Naive thymus-derived CD4-positive, alpha-beta T cell (primary cell): ENCODE data around the gene MICU2. TPM values are rescaled to one million over a fixed set of nuclear protein-coding genes. Genes with fewer than 3 reads are reported as not detected.
"Not testable (repeated sequence)": the region's sequence is repeated elsewhere in the genome, so short reads cannot be mapped to it uniquely, and the experiment has no call there.

Experiments used
- ATAC-seq: fragments of 150-1000 bp; cut with Tn5 transposase; 2 replicates; pipeline ENCODE4 v1.10.0; 2021; ENCODE audit warnings: mild to moderate bottlenecking, moderate library complexity
- CTCF ChIA-PET: fragments of 350-600 bp; sonication (Branson Sonifier 250); formaldehyde crosslinking; loops from one replicate; lab custom pipeline; 2021; ENCODE audit warnings: antibody characterized with exemption; lab: Charles Lee
- POLR2A ChIA-PET: fragments of 350-600 bp; sonication (Branson Sonifier 250); formaldehyde crosslinking; loops from one replicate; lab custom pipeline; 2021; ENCODE audit warnings: antibody characterized with exemption, inconsistent platforms; lab: Charles Lee
- DNase-seq, 9 donors: peaks; one replicate each; pipeline versions ENCODE4 v3.0.0 to v3.0.0-alpha.2; 2020 to 2022; ENCODE audit warnings: mixed read lengths in 1 of 9
- H3K27ac ChIP-seq: one replicate; pipeline ENCODE4 v1.7.0; 2013; ENCODE audit warnings: mild to moderate bottlenecking, low read depth, low read length, moderate library complexity
- H3K27me3 ChIP-seq, 2 donors: one replicate each; pipeline ENCODE4 v1.7.0; 2013; ENCODE audit warnings: low read length in 2 of 2, mild to moderate bottlenecking in 2 of 2, moderate library complexity in 2 of 2; ENCODE audit not compliant: control insufficient read depth in 2 of 2, insufficient read depth in 2 of 2
- H3K36me3 ChIP-seq, 3 experiments: 1 replicate in 2 of 3; 2 replicates in 1 of 3; pipeline ENCODE4 v1.7.0; 2013; ENCODE audit warnings: low read length in 3 of 3, mild to moderate bottlenecking in 3 of 3, moderate library complexity in 1 of 3; ENCODE audit not compliant: insufficient read depth in 3 of 3, control insufficient read depth in 2 of 3
- H3K4me1 ChIP-seq, 2 donors: one replicate each; pipeline ENCODE4 v1.7.0; 2013; ENCODE audit warnings: low read length in 2 of 2, mild to moderate bottlenecking in 2 of 2, moderate library complexity in 1 of 2; ENCODE audit not compliant: control insufficient read depth in 2 of 2, insufficient read depth in 2 of 2
- H3K4me3 ChIP-seq: 2 replicates; pipeline ENCODE4 v1.7.0; 2013; ENCODE audit warnings: mild to moderate bottlenecking, low read length
- H3K9me3 ChIP-seq, 3 experiments: 1 replicate in 2 of 3; 2 replicates in 1 of 3; pipeline ENCODE4 v1.7.0; 2013; ENCODE audit warnings: low read length in 3 of 3; ENCODE audit not compliant: control insufficient read depth in 2 of 3
- H3K27ac Mint-ChIP-seq, 9 donors: one replicate each; pipeline ENCODE4 v1.8.0; 2020 to 2022; ENCODE audit warnings: mixed read lengths in 9 of 9, mild to moderate bottlenecking in 8 of 9, moderate library complexity in 5 of 9, inconsistent platforms in 2 of 9
- H3K27me3 Mint-ChIP-seq, 5 donors: one replicate each; pipeline ENCODE4 v1.8.0; 2021 to 2022; ENCODE audit warnings: mixed read lengths in 5 of 5, mild to moderate bottlenecking in 1 of 5
- H3K36me3 Mint-ChIP-seq, 5 donors: one replicate each; pipeline ENCODE4 v1.8.0; 2020 to 2022; ENCODE audit warnings: mixed read lengths in 5 of 5, mild to moderate bottlenecking in 3 of 5, inconsistent platforms in 1 of 5
- H3K4me1 Mint-ChIP-seq, 7 donors: one replicate each; pipeline ENCODE4 v1.8.0; 2020 to 2022; ENCODE audit warnings: mixed read lengths in 7 of 7, mild to moderate bottlenecking in 3 of 7, inconsistent platforms in 1 of 7
- H3K4me3 Mint-ChIP-seq, 10 donors: one replicate each; pipeline ENCODE4 v1.8.0; 2020 to 2022; ENCODE audit warnings: mild to moderate bottlenecking in 10 of 10, mixed read lengths in 10 of 10, moderate library complexity in 6 of 10, inconsistent platforms in 2 of 10
- H3K9me3 Mint-ChIP-seq, 11 donors: one replicate each; pipeline ENCODE4 v1.8.0; 2020 to 2022; ENCODE audit warnings: mixed read lengths in 11 of 11, mild to moderate bottlenecking in 4 of 11, inconsistent platforms in 1 of 11, moderate library complexity in 1 of 11
- intact Hi-C, 2 donors: fragments of 100-400 bp; cut with micrococcal nuclease; formaldehyde crosslinking; loops; one replicate each; pipeline ENCODE4 v1.15.1; 2023
- polyA plus RNA-seq, 2 donors: library from polyadenylated mRNA; unstranded; fragments of 300-500 nt; fragmentation: Illumina TruSeq; gene quantifications; one replicate each; pipeline ENCODE4 v1.2.3, GENCODE V29; 2021
- total RNA-seq, 6 experiments: library from RNA in 5 of 6; stranded (reverse) in 5 of 6; gene quantifications; 1 replicate in 5 of 6; 2 replicates in 1 of 6; pipeline ENCODE4 v1.2.3 and lab custom pipeline; 2021 to 2026

Gene MICU2
- total and polyA plus RNA-seq, 7 experiments from 2014 or later: 30.6 to 45.6 (median 37.5) TPM

DNA sequence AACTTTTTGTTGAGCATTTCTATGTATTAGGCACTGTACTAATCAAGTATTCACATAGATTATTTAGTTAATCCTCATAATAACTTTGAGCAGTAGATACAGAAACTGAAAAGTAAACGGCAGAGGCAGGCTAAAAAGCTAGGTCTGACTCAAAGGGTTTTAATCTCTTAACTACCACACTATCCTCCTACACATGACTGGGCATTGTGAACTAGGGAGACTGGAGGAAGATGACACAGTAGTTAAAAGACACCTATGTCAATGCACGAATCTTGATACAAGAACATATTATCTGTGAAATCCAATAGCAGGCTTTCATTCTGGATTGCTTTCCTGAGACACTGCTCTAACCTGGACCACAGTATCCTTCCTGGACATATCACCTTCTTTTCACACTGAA lies 36.3 kb downstream of the MICU2 start:
- peak overlapping the region in 3 of 9 donors; percentile 20 to 41 (median 38) for H3K27ac Mint-ChIP-seq
- CTCF ChIA-PET: no interaction called here
- H3K36me3 Mint-ChIP-seq: peaks cover 18 to 41% (median 31%) of the 10 kb centered on the region in 5 donors

DNA sequence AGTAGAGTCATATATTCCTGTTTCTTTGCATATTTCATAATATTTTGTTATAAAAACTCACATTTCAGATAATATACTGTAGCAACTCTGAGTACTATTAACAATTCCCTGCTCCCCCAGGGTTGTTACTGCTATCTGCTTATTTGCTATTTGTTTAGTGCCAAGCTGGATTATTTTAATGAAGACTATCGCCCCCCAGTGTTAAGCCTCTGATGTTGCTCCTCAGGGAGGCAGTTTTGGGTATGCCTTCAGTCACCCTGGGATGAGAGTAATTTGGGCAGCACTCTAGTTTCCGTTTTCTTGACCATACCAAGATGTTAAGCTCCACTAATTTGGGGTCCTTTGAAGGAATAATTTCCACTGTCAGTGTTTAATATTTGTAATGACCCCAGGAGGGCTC lies 46.0 kb downstream of the MICU2 start:
- H3K4me3 Mint-ChIP-seq: no peak overlapping the region
- CTCF ChIA-PET: interaction anchor here (1.3 kb wide), 1 partner anchor 19 kb away, joined by 4 read pairs; no protein-coding TSS in a partner anchor
- ATAC-seq: no peak
- POLR2A ChIA-PET: no interaction called here
- intact Hi-C loops: no loop called here
- peaks cover 0 to 11% (median 6%) of the 10 kb centered on the region in 11 donors for H3K9me3 Mint-ChIP-seq
- Histone ChIP-seq H3K27ac (no peak overlapping the region), H3K4me3 (no peak overlapping the region), H3K9me3 (no peaks in the 10 kb centered on the region), H3K4me1 (no peaks in the 10 kb centered on the region), H3K27me3 (no peaks in the 10 kb centered on the region), H3K36me3 (peaks cover 0 to 21% (median 0%) of the 10 kb centered on the region in 3 experiments)
- H3K27me3 Mint-ChIP-seq: no peaks in the 10 kb centered on the region
- peaks cover 29 to 73% (median 67%) of the 10 kb centered on the region in 5 donors for H3K36me3 Mint-ChIP-seq
- peaks cover 0 to 32% (median 20%) of the 10 kb centered on the region in 7 donors for H3K4me1 Mint-ChIP-seq
- H3K27ac Mint-ChIP-seq: peak overlapping the region in 1 of 9 donors; percentile 43
- DNase-seq: peak in 1 of 9 donors; percentile 11

More for the DNA sequence above, 36.3 kb downstream of the MICU2 start:
- intact Hi-C loops: no loop called here
- POLR2A ChIA-PET: interaction anchor here (1.2 kb wide), 1 partner anchor 9 kb away, joined by 3 read pairs; no protein-coding TSS in a partner anchor
- no peak overlapping the region for H3K4me3 ChIP-seq
- H3K9me3 Mint-ChIP-seq: peaks cover 0 to 9% (median 0%) of the 10 kb centered on the region in 11 donors
- no peak overlapping the region for H3K4me3 Mint-ChIP-seq
- H3K27me3 Mint-ChIP-seq: no peaks in the 10 kb centered on the region
- no peak overlapping the region for H3K27ac ChIP-seq
- no peaks in the 10 kb centered on the region for H3K9me3 ChIP-seq
- no peaks in the 10 kb centered on the region for H3K27me3 ChIP-seq
- peaks cover 8 to 48% (median 28%) of the 10 kb centered on the region in 7 donors for H3K4me1 Mint-ChIP-seq
- H3K4me1 ChIP-seq: no peaks in the 10 kb centered on the region
- H3K36me3 ChIP-seq: peaks cover 0 to 30% (median 10%) of the 10 kb centered on the region in 3 experiments
- no peak for DNase-seq
- ATAC-seq: no peak

DNA sequence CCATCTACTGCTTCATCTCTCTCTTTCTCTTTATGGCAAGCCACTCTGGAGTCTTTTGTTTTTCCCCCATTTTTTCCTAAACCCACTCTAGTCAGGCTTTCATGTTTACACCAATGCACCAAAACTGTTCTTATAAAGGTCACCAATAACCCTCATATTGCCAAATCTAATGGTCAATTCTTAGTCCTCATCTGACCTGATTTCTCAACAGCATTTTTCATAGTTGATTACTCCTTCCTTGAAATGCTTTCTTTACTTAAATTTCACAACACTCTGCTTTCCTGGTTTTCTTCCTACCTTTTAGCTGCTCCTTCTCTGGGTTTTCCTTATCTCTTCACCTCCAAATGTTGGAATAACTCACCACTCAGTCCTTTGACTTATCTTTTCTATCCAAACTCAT lies 47.9 kb downstream of the MICU2 start:
- intact Hi-C loops: no loop called here
- Mint-ChIP-seq H3K4me1 (peaks cover 0 to 34% (median 21%) of the 10 kb centered on the region in 7 donors), H3K27ac (peak overlapping the region in 1 of 9 donors; percentile 13), H3K9me3 (peaks cover 0 to 8% (median 5%) of the 10 kb centered on the region in 11 donors), H3K27me3 (no peaks in the 10 kb centered on the region), H3K36me3 (peaks cover 27 to 65% (median 55%) of the 10 kb centered on the region in 5 donors), H3K4me3 (peak overlapping the region in 1 of 10 donors; percentile 5)
- no peak overlapping the region for H3K27ac ChIP-seq
- DNase-seq (no peak), ATAC-seq (no peak)
- no peaks in the 10 kb centered on the region for H3K4me1 ChIP-seq
- CTCF ChIA-PET: no interaction called here
- H3K36me3 ChIP-seq: peaks cover 0 to 21% (median 0%) of the 10 kb centered on the region in 3 experiments
- H3K4me3 ChIP-seq: no peak overlapping the region
- POLR2A ChIA-PET: no interaction called here
- H3K27me3 ChIP-seq: no peaks in the 10 kb centered on the region
- H3K9me3 ChIP-seq: no peaks in the 10 kb centered on the region

DNA sequence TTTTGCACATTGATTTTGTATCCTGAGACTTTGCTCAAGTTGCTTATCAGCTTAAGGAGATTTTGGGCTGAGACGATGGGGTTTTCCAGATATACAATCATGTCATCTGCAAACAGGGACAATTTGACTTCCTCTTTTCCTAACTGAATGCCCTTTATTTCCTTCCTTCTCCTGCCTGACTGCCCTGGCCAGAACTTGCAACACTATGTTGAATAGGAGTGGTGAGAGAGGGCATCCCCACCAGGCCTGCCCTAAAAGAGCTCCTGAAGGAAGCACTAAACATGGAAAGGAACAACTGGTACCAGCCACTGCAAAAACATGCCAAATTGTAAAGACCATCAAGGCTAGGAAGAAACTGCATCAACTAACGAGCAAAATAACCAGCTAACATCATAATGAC lies 50.7 kb downstream of the MICU2 start:
- H3K27ac ChIP-seq, H3K4me3 ChIP-seq, H3K27me3 ChIP-seq, DNase-seq, intact Hi-C loops, H3K9me3 ChIP-seq, ATAC-seq, CTCF ChIA-PET, H3K4me3 Mint-ChIP-seq, H3K27me3 Mint-ChIP-seq, H3K9me3 Mint-ChIP-seq, H3K4me1 ChIP-seq, H3K36me3 ChIP-seq, POLR2A ChIA-PET: not testable (repeated sequence)
- H3K36me3 Mint-ChIP-seq: peaks cover 27 to 54% (median 42%) of the 10 kb centered on the region in 5 donors
- H3K4me1 Mint-ChIP-seq: peaks cover 0 to 38% (median 26%) of the 10 kb centered on the region in 7 donors
- H3K27ac Mint-ChIP-seq: peak overlapping the region in 2 of 9 donors; percentile 5 to 71

DNA sequence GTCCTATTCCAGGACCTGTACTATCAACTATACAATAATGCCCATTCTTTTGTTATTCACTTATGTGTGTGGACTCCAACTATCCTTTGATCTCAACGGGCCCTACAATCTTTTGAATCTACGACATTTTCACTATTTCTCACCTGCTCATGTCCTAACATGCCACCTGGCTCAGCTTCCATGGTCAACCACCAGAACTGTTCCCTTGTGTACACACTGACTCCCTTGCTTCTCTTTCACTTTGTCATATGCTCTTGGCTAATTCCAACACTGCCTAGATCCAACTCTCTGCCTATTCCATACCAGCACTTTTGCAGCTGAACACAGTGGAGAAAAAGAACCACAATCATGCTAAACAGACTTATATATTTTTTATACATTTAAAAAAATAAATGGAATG lies 53.1 kb downstream of the MICU2 start:
- Histone ChIP-seq H3K4me3 (no peak overlapping the region), H3K36me3 (no peaks in the 10 kb centered on the region), H3K27me3 (no peaks in the 10 kb centered on the region), H3K27ac (no peak overlapping the region), H3K4me1 (no peaks in the 10 kb centered on the region), H3K9me3 (no peaks in the 10 kb centered on the region)
- no peaks in the 10 kb centered on the region for H3K27me3 Mint-ChIP-seq
- H3K9me3 Mint-ChIP-seq: peaks cover 0 to 6% (median 2%) of the 10 kb centered on the region in 11 donors
- no peak overlapping the region for H3K4me3 Mint-ChIP-seq
- peaks cover 17 to 53% (median 30%) of the 10 kb centered on the region in 5 donors for H3K36me3 Mint-ChIP-seq
- ChIA-PET CTCF (no interaction called here), POLR2A (no interaction called here)
- ATAC-seq (no peak), DNase-seq (no peak)
- H3K4me1 Mint-ChIP-seq: peaks cover 0 to 45% (median 28%) of the 10 kb centered on the region in 7 donors
- H3K27ac Mint-ChIP-seq: no peak overlapping the region
- intact Hi-C loops: no loop called here

DNA sequence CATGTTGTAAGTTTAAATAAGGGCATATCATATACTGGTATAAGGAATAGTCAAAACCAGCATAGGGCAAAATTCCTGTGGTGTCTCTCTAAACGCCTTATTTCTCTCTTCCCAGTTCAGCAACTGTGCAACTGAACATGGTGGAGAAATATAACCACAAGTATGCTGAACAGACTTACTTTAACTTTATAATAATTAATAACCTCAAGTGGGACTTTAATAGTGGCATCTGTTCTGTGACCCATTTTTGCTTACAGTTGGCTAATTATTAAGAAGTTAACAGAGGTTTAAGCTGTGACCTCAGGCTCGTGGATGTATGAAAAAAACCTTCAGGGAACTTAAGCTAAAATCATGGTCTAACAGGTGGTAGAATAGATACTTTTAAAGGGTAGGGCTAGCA lies 54.3 kb downstream of the MICU2 start:
- intact Hi-C loops: no loop called here
- Histone ChIP-seq H3K27me3 (no peaks in the 10 kb centered on the region), H3K36me3 (peaks cover 0 to 8% (median 0%) of the 10 kb centered on the region in 3 experiments), H3K4me3 (no peak overlapping the region), H3K9me3 (no peaks in the 10 kb centered on the region), H3K4me1 (no peaks in the 10 kb centered on the region), H3K27ac (no peak overlapping the region)
- H3K4me1 Mint-ChIP-seq: peaks cover 0 to 52% (median 28%) of the 10 kb centered on the region in 7 donors
- ChIA-PET CTCF (no interaction called here), POLR2A (interaction anchor here (0.6 to 1.3 kb wide), 2 partner anchors 54 to 191 kb away, joined by 3 to 4 read pairs; partner anchors contain the start of gene MICU2)
- DNase-seq (no peak), ATAC-seq (no peak)
- peaks cover 0 to 4% (median 0%) of the 10 kb centered on the region in 11 donors for H3K9me3 Mint-ChIP-seq
- no peak overlapping the region for H3K27ac Mint-ChIP-seq
- peaks cover 12 to 58% (median 25%) of the 10 kb centered on the region in 5 donors for H3K36me3 Mint-ChIP-seq
- no peak overlapping the region for H3K4me3 Mint-ChIP-seq
- H3K27me3 Mint-ChIP-seq: no peaks in the 10 kb centered on the region

DNA sequence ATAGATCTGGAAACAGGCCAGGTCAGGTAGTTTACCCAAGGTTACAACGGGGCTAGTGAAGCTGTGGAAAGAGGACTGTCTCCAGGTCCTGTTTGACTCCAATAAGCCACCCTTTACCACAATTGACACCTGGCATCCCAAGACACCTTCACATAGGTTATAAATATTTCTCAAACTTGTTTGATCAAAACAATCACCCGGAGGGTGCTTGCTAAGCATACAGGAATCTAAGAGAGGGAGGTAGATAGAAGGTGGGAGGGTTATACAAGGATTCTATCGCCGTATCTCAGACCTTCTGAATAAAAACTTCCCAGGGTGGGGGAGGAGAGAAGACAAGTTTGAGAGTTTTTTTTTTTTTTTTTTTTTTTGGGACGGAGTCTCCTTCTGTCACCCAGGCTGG lies 55.4 kb downstream of the MICU2 start:
- intact Hi-C loops: no loop called here
- Mint-ChIP-seq H3K4me1 (peaks cover 0 to 57% (median 32%) of the 10 kb centered on the region in 7 donors), H3K9me3 (peaks cover 0 to 4% (median 0%) of the 10 kb centered on the region in 11 donors), H3K36me3 (peaks cover 5 to 54% (median 22%) of the 10 kb centered on the region in 5 donors), H3K27ac (peak overlapping the region in 1 of 9 donors; percentile 17), H3K4me3 (peak overlapping the region in 1 of 10 donors; percentile 8), H3K27me3 (no peaks in the 10 kb centered on the region)
- no peak overlapping the region for H3K27ac ChIP-seq
- no peak overlapping the region for H3K4me3 ChIP-seq
- H3K36me3 ChIP-seq: peaks cover 0 to 8% (median 0%) of the 10 kb centered on the region in 3 experiments
- no peaks in the 10 kb centered on the region for H3K4me1 ChIP-seq
- no peaks in the 10 kb centered on the region for H3K9me3 ChIP-seq
- no peak for ATAC-seq
- H3K27me3 ChIP-seq: no peaks in the 10 kb centered on the region
- CTCF ChIA-PET: no interaction called here
- POLR2A ChIA-PET: no interaction called here
- DNase-seq: no peak
